ENCODE data around the gene ATP5MG.

- TF ChIP-seq USF1 (IDR thresholded peaks at IDR 0.05) (no peak), REST (IDR thresholded peaks at IDR 0.05; ENCODE audit: low read depth) (no peak), TAF1 (IDR thresholded peaks at IDR 0.05; ENCODE audit: low read depth) (no peak), CEBPB (IDR thresholded peaks at IDR 0.05) (no peak), EGR1 (IDR thresholded peaks at IDR 0.05) (no peak), EP300 (IDR thresholded peaks at IDR 0.05; ENCODE audit: borderline replicate concordance) (no peak), MAX (IDR thresholded peaks at IDR 0.05) (no peak), YY1 (IDR thresholded peaks at IDR 0.05; ENCODE audit: low read depth) (no peak)
These were observed 13.8 kb downstream of the ATP5MG start for GRCh38 chr11:118415062-118415738.
